ENCODE results near the gene MYO1H.
"Not testable (repeated sequence)": the region's sequence is repeated elsewhere in the genome, so short reads cannot be mapped to it uniquely, and the experiment has no call there.

The MYO1H gene

DNA sequence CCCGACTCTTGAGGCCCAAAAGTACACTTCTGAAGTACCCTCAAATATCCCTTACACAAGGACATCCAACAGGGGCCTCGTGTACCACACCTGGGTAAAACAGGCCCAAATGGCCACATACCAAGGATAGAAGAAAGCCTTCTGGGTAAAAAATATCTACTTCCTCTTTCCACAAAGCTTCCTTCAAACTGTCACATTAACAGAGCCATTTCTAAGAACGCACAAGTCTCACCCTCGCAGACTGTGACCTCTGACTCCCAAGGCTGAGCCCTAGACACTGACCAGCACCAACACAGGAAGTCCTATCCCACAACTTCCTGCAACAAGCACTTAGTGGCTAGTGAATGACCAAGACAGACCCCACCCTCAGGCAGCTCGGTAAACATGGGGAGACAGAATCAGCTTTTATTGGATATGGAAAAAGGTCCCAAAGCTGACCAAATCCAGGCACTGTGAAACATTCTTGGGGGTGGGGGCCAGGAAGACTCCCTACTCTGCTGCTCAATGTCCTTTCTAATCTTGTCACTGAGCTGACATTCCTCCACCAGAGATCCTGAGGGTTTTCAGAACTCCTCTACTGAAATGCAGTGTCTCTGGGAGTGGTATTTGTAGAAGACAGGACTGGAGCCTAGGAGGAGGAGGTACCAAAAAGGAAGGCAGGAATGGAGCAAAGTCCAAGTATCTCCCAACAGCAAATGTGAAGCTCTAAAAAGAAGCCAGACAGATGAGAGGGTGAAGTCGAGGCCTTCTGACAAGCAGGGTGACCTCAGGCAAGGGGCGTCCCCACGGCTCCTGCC lies 113.5 kb downstream of the MYO1H start:
- Mint-ChIP-seq H3K4me3 (no peak overlapping the region), H3K27ac (no peak overlapping the region), H3K36me3 (peaks cover 8% of the 10 kb centered on the region), H3K27me3 (no peaks in the 10 kb centered on the region), H3K9me3 (ENCODE audit: low read depth) (no peaks in the 10 kb centered on the region), H3K4me1 (ENCODE audit: low read depth) (peaks cover 45% of the 10 kb centered on the region)

DNA sequence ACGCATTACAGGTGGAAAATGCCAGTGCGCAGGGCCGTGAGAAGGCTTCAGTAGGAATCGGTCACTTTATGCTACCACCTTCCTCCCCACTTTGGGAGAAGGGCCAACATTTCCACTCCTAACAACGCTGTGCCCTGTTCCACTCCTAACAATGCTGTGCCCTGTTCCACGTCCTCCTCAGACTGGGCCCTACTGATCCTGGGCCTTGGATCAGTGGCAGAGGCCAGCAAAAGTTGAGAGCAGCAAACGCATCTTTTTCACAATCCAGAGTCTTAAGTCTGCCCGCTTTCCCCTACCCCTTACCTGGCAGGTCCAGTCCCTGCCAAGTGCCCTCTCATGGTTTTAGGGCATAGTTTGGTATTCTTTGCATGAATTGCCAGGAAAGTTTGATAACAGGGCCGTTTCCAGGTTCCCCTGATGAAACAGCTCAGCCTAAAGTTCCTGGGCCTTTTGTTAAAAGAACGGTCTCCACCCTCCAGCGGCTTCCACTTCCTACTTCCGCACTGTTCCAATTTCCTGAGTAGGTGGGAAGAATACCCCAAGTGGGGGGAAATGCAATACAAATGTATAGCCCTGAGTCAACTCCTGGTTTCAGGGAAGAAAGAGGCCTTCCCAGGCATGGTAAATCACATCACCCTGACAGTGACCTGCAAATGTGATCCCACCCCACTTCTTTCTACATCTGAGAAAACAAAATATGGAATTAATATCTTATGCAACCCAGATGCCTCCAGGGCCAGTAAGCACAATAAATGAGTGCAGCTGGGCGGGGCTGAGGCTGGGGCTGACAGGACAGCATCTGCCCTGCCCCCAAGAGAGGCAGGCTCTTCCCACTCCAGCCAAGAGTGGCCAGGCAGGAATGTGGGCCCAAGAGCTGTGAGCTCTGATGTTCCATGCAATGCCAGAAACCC lies 114.4 kb downstream of the MYO1H start:
- Mint-ChIP-seq H3K27ac (no peak overlapping the region), H3K4me1 (ENCODE audit: low read depth) (peaks cover 45% of the 10 kb centered on the region), H3K27me3 (no peaks in the 10 kb centered on the region), H3K36me3 (peaks cover 5% of the 10 kb centered on the region), H3K4me3 (no peak overlapping the region), H3K9me3 (ENCODE audit: low read depth) (no peaks in the 10 kb centered on the region)

DNA sequence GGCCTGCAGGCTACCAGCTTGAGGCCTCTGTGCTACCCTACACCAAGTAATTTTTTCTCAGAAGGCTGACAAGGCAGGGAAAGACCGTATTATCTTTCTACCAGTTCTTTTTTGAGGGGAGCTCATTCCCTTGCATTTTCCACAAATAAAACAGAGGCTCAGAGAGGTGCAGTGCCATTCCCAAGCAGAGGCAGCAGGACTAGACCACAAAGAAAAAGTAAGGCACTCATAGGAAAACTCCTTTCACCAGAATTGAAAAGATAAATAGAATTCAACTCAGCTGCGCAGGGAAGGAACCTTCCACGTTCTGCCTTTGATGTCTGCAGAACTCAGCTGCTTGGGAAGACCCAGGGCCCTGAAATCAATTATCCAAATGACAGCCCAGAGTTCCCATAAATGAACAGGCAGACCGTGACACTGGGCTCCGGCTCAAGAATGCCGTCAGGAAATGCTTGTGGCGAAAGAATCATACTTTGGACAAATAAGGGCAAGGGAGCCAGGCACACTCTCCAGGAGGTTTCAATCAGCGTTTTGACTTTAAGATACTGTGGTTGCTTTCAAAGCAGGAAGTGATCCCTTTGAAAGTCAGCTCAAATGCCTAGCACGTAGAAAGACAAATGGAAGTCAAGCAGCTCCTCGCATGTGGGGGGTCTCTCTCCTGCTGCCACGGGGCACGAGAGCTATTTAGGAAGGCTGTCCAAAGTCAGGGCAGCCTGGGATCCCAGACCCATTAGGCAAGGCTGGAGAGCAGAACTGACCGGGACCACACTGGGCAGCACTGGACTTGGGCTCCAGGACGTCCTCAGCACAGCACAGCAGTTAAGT lies 115.4 kb downstream of the MYO1H start:
- no peaks in the 10 kb centered on the region for H3K36me3 Mint-ChIP-seq
- peaks cover 46% of the 10 kb centered on the region for H3K4me1 Mint-ChIP-seq (ENCODE audit: low read depth)
- H3K27ac Mint-ChIP-seq: peak overlapping the region; percentile 38
- peak overlapping the region; percentile 46 for H3K4me3 Mint-ChIP-seq
- no peaks in the 10 kb centered on the region for H3K9me3 Mint-ChIP-seq (ENCODE audit: low read depth)
- no peaks in the 10 kb centered on the region for H3K27me3 Mint-ChIP-seq

DNA sequence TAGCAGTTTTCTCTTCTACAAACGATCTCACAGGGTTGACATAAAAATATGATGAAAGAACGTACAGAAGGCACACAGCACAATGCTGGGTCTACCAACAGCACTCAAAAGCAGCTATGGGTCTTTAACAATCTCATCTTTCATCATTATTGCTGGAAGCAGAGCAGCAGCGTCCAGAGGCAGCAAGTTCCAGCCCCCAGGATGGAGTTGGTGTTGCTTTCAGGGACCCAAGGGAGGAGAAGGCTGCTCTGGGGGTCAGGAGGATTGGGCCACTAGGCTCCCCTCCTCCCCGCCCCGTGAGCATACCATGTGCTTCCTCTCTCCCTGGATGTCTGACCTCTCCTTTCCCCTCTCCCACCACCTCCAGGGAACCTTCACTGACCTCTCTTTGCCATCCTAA lies 116.1 kb downstream of the MYO1H start:
- no peak overlapping the region for H3K27ac Mint-ChIP-seq
- peak overlapping the region; percentile 0 for H3K4me3 Mint-ChIP-seq
- H3K4me1 Mint-ChIP-seq (ENCODE audit: low read depth): peaks cover 46% of the 10 kb centered on the region
- no peaks in the 10 kb centered on the region for H3K9me3 Mint-ChIP-seq (ENCODE audit: low read depth)
- no peaks in the 10 kb centered on the region for H3K36me3 Mint-ChIP-seq
- no peaks in the 10 kb centered on the region for H3K27me3 Mint-ChIP-seq

DNA sequence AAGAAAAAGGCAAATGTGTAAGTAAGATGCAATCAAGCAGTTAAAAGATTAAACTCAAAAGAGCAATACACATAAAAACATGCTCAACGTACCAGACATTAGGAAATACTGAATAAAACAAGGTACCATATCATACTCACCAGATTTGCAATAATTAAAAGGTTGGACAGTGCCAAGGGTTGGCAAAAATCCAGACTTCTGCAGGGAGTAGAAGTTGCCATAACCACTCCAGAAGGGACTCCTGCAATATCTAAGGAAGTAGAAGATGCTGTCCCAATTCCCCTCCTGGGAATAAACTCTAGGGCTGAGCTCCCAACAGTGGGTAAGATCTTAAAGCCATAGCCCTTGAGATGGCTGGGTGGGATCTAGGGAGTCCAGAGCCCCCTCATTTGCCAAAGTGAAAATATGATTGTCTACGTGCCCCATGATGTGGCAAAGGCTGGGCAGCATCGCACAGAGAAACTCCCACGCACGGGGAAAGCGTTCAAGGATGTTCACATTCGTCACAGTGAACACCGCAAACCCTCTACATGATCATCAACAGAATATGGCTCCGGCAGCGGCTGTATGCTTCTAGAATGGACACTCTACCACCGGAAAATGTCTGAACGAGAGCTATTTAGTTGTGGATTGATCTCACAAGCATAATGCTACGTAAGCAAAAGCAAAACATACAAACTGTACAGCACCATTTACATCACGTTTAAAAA lies 117.1 kb downstream of the MYO1H start:
- Mint-ChIP-seq H3K4me1 (ENCODE audit: low read depth) (peaks cover 43% of the 10 kb centered on the region), H3K36me3 (no peaks in the 10 kb centered on the region), H3K4me3 (no peak overlapping the region), H3K27me3 (no peaks in the 10 kb centered on the region), H3K9me3 (ENCODE audit: low read depth) (no peaks in the 10 kb centered on the region), H3K27ac (peak overlapping the region; percentile 56)

DNA sequence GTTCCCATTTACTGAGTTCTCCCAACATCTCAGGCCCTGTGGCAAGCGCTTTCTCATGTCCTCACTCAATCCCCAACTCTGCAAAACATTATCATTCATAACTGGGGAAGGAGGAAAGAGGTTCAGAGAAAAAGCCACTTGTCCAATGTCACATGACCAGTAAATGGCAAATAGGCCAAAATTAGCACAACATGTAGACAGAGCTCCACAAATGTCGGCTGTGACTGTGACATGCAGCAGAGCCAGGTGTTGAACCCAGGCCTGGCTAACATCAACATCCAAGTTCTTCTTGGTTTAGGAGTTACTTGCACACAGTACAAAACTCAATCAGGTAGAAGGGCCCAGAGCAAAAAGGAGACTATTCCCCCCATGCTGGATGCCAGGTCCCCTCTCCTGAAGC lies 118.6 kb downstream of the MYO1H start:
- no peaks in the 10 kb centered on the region for H3K36me3 Mint-ChIP-seq
- no peaks in the 10 kb centered on the region for H3K27me3 Mint-ChIP-seq
- peaks cover 54% of the 10 kb centered on the region for H3K4me1 Mint-ChIP-seq (ENCODE audit: low read depth)
- H3K27ac Mint-ChIP-seq: no peak overlapping the region
- H3K4me3 Mint-ChIP-seq: no peak overlapping the region
- no peaks in the 10 kb centered on the region for H3K9me3 Mint-ChIP-seq (ENCODE audit: low read depth)

DNA sequence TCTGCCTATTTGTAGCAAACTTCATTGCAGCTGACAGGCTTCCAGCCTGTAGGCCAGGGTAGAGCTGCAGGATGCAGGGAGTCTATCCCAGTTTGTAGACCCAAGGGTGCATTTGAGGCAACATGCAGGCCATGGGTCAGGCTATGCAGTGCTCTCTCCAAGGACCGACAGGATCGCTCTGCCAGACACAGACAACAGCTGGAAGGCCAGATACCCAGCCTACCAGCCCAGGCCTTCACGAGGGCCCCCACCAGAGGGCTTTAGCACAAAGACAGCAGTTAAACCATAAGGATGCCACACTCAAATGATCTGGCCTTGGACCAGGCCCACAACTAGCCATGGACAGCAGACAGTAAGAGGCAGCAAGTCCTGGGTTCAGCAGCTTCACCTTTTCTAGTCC lies 119.1 kb downstream of the MYO1H start:
- Mint-ChIP-seq H3K27ac (no peak overlapping the region), H3K4me1 (ENCODE audit: low read depth) (peaks cover 52% of the 10 kb centered on the region)

DNA sequence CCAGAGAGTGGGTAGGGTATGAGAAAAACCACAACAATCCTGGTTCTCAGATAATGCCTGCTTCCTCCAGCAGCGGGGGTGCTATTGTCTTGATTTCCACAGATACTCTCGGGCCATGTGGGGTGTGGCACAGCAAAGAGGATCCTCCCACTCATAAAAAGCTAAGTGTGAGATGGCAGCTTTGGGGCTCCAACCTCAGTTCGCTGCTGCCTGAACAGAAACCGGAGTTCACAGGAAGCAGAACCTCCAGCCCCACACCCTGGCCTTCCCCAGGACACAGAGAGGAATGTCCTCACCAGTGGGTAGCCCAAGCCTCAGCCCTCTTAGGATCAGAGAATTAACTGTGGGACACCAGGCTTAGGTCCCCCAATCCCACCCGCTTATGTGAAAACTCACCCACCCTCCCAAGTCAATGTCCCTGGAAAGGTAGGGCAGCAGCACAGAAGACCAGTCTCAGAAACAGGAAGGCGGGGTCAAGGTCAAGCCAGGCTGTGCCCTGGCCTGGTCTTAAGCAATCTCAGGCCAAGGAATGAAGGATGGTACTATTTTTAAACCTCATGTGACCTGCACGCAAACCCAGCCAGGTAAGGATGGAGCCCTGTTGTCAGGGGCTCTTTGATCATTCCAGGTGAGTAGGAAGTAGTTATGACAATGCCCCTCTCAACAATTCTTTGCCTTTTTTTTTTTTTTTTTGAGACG lies 120.4 kb downstream of the MYO1H start:
- Mint-ChIP-seq H3K36me3 (no peaks in the 10 kb centered on the region), H3K27me3 (no peaks in the 10 kb centered on the region), H3K27ac (no peak overlapping the region), H3K4me3 (no peak overlapping the region), H3K9me3 (ENCODE audit: low read depth) (no peaks in the 10 kb centered on the region), H3K4me1 (ENCODE audit: low read depth) (peaks cover 44% of the 10 kb centered on the region)

More for the DNA sequence above, 119.1 kb downstream of the MYO1H start:
- Mint-ChIP-seq H3K27me3 (no peaks in the 10 kb centered on the region), H3K36me3 (no peaks in the 10 kb centered on the region), H3K4me3 (no peak overlapping the region), H3K9me3 (ENCODE audit: low read depth) (no peaks in the 10 kb centered on the region)

DNA sequence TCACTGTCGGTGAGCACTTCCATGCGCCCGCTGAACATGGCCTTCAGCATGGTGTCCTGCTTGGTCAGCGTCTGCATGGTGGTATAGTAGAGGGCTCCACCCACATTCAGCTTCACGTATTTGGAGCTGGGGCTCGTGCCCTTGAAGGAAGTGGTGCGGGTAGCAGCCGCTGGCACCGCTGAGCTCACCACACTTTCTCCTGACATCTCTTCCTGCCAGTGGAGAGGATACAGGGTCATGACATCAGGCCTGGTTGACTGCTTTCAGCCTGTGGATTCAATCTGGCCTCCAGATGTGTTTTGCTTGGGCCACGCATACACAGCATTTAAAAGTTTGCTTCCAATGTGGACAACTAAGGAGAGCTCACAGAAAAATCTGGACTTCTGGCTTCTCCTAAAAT lies 121.8 kb downstream of the MYO1H start:
- Mint-ChIP-seq H3K4me3 (no peak overlapping the region), H3K36me3 (no peaks in the 10 kb centered on the region), H3K9me3 (ENCODE audit: low read depth) (no peaks in the 10 kb centered on the region), H3K4me1 (ENCODE audit: low read depth) (peaks cover 33% of the 10 kb centered on the region), H3K27me3 (no peaks in the 10 kb centered on the region), H3K27ac (no peak overlapping the region)

DNA sequence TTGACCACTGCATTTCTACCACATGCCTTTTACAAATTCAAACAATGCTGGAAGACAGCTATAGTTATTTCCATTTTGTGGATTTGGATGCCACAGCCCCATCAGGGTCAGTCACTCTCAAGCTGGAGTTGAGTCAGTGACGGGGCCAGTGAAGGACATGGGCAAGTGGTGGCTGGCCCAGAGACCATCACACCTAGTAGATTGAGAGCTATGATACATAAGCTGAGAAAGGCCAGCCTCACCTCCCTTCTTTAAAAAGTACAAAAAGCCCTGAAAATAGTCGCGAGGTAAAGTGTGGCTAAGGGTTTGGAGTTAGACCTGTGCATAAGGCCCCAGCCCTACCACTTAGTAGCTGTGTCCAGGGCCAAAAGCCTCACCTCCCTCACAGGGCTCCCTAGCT lies 125.3 kb downstream of the MYO1H start:
- H3K27ac Mint-ChIP-seq: no peak overlapping the region
- peaks cover 42% of the 10 kb centered on the region for H3K4me1 Mint-ChIP-seq (ENCODE audit: low read depth)
- no peak overlapping the region for H3K4me3 Mint-ChIP-seq
- H3K27me3 Mint-ChIP-seq: no peaks in the 10 kb centered on the region
- no peaks in the 10 kb centered on the region for H3K36me3 Mint-ChIP-seq
- no peaks in the 10 kb centered on the region for H3K9me3 Mint-ChIP-seq (ENCODE audit: low read depth)

DNA sequence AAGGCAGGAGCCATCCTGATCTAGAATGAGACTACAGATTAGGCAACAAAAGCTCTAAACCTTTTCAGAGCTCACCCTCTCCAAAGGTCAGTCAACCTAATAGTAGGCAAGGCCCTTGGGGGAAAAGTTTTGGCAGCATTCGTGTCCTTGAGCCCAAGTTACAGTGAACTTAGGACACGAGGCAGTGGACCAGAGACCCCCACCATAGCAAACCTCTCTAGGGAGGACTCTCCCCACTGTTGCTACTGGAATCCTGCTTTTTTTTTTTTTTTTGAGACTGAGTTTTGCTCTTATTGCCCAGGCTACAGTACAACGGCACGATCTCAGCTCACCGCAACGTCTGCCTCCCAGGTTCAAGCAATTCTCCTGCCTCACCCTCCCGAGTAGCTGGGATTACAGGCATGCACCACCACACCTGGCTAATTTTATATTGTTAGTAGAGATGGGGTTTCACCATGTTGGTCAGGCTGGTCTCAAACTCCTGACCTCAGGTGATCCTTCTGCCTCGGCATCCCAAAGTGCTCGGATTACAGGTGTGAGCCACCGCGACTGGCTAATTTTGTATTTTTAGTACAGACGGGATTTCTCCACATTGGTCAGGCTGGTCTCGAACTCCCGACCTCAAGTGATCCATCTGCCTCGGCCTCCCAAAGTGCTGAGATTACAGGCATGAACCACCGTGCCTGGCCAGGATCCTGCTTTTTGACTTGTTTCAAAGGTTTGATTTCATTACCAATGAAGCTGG lies 126.0 kb downstream of the MYO1H start:
- not testable (repeated sequence) for H3K36me3 Mint-ChIP-seq; H3K27ac Mint-ChIP-seq; H3K4me3 Mint-ChIP-seq; H3K9me3 Mint-ChIP-seq (ENCODE audit: low read depth); H3K27me3 Mint-ChIP-seq
- peaks cover 45% of the 10 kb centered on the region for H3K4me1 Mint-ChIP-seq (ENCODE audit: low read depth)

DNA sequence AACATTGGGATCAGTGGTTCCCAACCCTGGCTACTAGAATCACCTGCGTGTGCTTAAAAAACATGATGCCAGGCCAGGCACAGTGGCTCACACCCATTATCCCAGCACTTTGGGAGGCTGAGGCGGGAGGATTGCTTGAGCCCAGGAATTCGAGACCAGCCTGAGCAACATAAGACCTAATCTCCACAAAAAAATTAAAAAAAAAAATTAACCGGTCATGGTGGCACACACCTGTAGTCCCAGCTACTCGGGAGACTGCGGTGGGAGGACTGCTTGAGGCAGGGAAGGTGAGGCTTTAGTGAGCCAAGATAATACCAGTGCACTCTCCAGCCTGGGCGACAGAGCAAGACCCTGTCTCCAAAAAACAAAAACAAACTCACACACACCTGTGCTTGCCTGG lies 127.4 kb downstream of the MYO1H start:
- Mint-ChIP-seq H3K27ac (no peak overlapping the region), H3K27me3 (no peaks in the 10 kb centered on the region), H3K4me1 (ENCODE audit: low read depth) (peaks cover 51% of the 10 kb centered on the region), H3K9me3 (ENCODE audit: low read depth) (no peaks in the 10 kb centered on the region), H3K4me3 (no peak overlapping the region), H3K36me3 (no peaks in the 10 kb centered on the region)

DNA sequence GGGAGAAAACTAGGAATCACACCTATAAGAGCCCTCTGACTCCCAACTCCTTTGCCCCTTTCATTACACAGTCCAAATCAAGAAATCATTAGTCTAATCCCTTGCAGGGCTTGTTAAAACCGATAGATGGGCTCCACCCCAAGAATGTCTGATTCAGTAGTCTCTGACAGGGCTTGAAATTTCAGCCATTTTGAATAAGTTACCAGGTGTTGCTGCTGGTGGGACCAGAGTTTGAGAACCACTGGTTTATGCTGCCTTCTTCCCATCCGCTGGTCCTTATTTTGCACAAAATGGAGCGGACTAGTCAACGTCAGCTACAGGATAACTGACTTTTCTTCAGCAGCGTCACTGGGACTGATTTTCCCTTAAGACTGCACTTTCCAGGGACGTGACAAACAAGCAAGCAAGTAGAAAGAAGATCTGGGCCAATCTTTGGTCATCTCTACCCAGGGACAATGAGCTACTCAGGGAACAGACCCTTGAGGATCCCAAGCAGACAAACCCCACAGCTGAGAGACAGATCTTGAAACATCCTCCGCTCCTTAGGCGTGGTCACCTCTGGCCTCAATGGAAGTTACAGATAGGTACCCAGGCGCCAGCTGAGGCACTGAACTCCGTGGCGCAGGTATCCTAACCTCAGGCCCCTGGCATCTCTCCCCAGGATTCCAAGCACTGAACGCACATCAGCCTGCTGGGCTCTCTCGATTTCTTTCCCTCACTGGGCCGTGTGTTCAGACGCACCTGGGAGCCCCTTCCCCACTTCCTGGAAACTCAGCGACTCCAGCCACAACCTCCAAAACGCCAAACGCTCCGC lies 128.5 kb downstream of the MYO1H start:
- Mint-ChIP-seq H3K36me3 (no peaks in the 10 kb centered on the region), H3K27me3 (no peaks in the 10 kb centered on the region), H3K4me3 (peak overlapping the region; percentile 98), H3K27ac (peak overlapping the region; percentile 99), H3K4me1 (ENCODE audit: low read depth) (peaks cover 48% of the 10 kb centered on the region), H3K9me3 (ENCODE audit: low read depth) (no peaks in the 10 kb centered on the region)

All from activated naive CD8-positive, alpha-beta T cell (primary cell).